GM04504 (cell line): Measurements from ENCODE around the gene ZNF565.
"Not testable (repeated sequence)": the region's sequence is repeated elsewhere in the genome, so short reads cannot be mapped to it uniquely, and the experiment has no call there.

Experiments used
- DNase-seq: peaks from one replicate; pipeline ENCODE4 v3.0.0-alpha.2; 2012; ENCODE audit warnings: low read depth

ZNF565 gene

GRCh38 chr19:36149673-36150406 lies 64.6 kb downstream of the ZNF565 start:
- no peak for DNase-seq

- DNase-seq, result no peak
Observed at GRCh38 chr19:36144624-36145023, 69.8 kb downstream of the ZNF565 start.

- no peak for DNase-seq
Observed at GRCh38 chr19:36142496-36142895, 72.0 kb downstream of the ZNF565 start.

GRCh38 chr19:36142046-36142445 lies 72.4 kb downstream of the ZNF565 start:
- DNase-seq, result no peak

GRCh38 chr19:36141039-36141927 lies 73.2 kb downstream of the ZNF565 start:
- peak; percentile 61 for DNase-seq

GRCh38 chr19:36140304-36141038 lies 74.0 kb downstream of the ZNF565 start:
- DNase-seq, result no peak

- peak; percentile 90 for DNase-seq
Observed at GRCh38 chr19:36139473-36140303, 74.8 kb downstream of the ZNF565 start, which contains the start of gene CAPNS1. Gene CAPNS1 (plus strand): TSS chr19:36140066. CDS start chr19:36141012, 946 bp downstream.

- DNase-seq, result no peak
Observed at GRCh38 chr19:36139120-36139472, 75.4 kb downstream of the ZNF565 start.

- no peak for DNase-seq
Observed at GRCh38 chr19:36136964-36137686, 77.3 kb downstream of the ZNF565 start.

- DNase-seq, result not testable (repeated sequence)
Observed at GRCh38 chr19:36134867-36135266, 79.6 kb downstream of the ZNF565 start.
